IMR-90 (cell line): Measurements from ENCODE around the gene POU3F3. TPM values are rescaled to one million over a fixed set of nuclear protein-coding genes. Genes with fewer than 3 reads are reported as not detected.

Source experiments
- ATAC-seq: fragments of 200-7000 bp; cut with Tn5 transposase; 2 replicates; pipeline ENCODE4 v1.9.1; 2020; ENCODE audit warnings: low read depth, mild to moderate bottlenecking, moderate library complexity
- BruUV-seq: library from RNA; stranded (reverse); fragments of 400-500 nt; replicated peaks from 2 replicates; lab custom pipeline; 2021; lab: Mats Ljungman, UMichigan
- CTCF ChIA-PET: fragments of 300-600 bp; formaldehyde crosslinking; extraction: SDS; loops from one replicate; lab custom pipeline; 2021; ENCODE audit warnings: antibody characterized with exemption; lab: Yijun Ruan, JAX
- POLR2A ChIA-PET: fragments of 300-600 bp; sonication (Branson Sonifier 250); formaldehyde crosslinking; loops from one replicate; lab custom pipeline; 2022; ENCODE audit warnings: antibody characterized with exemption; ENCODE audit not compliant: unreplicated experiment; lab: Charles Lee
- DNase-seq: peaks from one replicate; pipeline ENCODE4 v3.0.0; 2013
- H2AFZ ChIP-seq: replicated peaks from 2 replicates; pipeline ENCODE3; 2013; ENCODE audit warnings: low read length, mild to moderate bottlenecking; ENCODE audit not compliant: poor library complexity
- H2AK5ac ChIP-seq: 2 replicates; pipeline ENCODE4 v1.6.1; 2013; ENCODE audit warnings: low read depth, low read length, inconsistent platforms
- H2AK9ac ChIP-seq: replicated peaks from 2 replicates; pipeline ENCODE3; 2013; ENCODE audit warnings: mild to moderate bottlenecking, low read depth, low read length, moderate library complexity; ENCODE audit not compliant: poor library complexity
- H2BK120ac ChIP-seq: 2 replicates; pipeline ENCODE4 v1.6.1; 2013; ENCODE audit warnings: low read depth, low read length, inconsistent platforms
- H2BK15ac ChIP-seq: 3 replicates; pipeline ENCODE4 v1.6.1; 2013; ENCODE audit warnings: low read depth, low read length, inconsistent platforms
- H2BK20ac ChIP-seq: 2 replicates; pipeline ENCODE4 v1.6.1; 2013; ENCODE audit warnings: low read depth, mild to moderate bottlenecking, inconsistent platforms, low read length, moderate library complexity
- H2BK5ac ChIP-seq: 2 replicates; pipeline ENCODE4 v1.6.1; 2013; ENCODE audit warnings: mild to moderate bottlenecking, low read depth, low read length, inconsistent platforms; ENCODE audit not compliant: poor library complexity, severe bottlenecking
- H3K14ac ChIP-seq: replicated peaks from 2 replicates; pipeline ENCODE4 v1.6.1; 2013; ENCODE audit warnings: low read depth, low read length, inconsistent platforms
- H3K18ac ChIP-seq: 2 replicates; pipeline ENCODE4 v1.6.1; 2013; ENCODE audit warnings: low read depth, low read length, control low read depth
- H3K23ac ChIP-seq: 2 replicates; pipeline ENCODE4 v1.6.1; 2013; ENCODE audit warnings: low read depth, low read length, inconsistent platforms
- H3K27ac ChIP-seq: 2 replicates; pipeline ENCODE4 v1.5.1; 2013; ENCODE audit warnings: mild to moderate bottlenecking, control low read depth, low read length; ENCODE audit not compliant: insufficient read depth
- H3K27me3 ChIP-seq: 2 replicates; pipeline ENCODE4 v1.6.1; 2013; ENCODE audit warnings: low read length; ENCODE audit not compliant: control insufficient read depth, insufficient read depth
- H3K36me3 ChIP-seq: 2 replicates; pipeline ENCODE4 v1.6.1; 2013; ENCODE audit warnings: low read length, mixed read lengths; ENCODE audit not compliant: control insufficient read depth, insufficient read depth
- H3K4ac ChIP-seq: 2 replicates; pipeline ENCODE4 v1.6.1; 2013; ENCODE audit warnings: low read depth, low read length, inconsistent platforms
- H3K4me1 ChIP-seq: 2 replicates; pipeline ENCODE4 v1.6.1; 2013; ENCODE audit warnings: low read length, mixed read lengths; ENCODE audit not compliant: control insufficient read depth, insufficient read depth
- H3K4me2 ChIP-seq: 2 replicates; pipeline ENCODE4 v1.6.1; 2013; ENCODE audit warnings: low read depth, mild to moderate bottlenecking, control low read depth, low read length, moderate library complexity
- H3K4me3 ChIP-seq: 2 replicates; pipeline ENCODE4 v1.5.1; 2013; ENCODE audit warnings: low read depth, mild to moderate bottlenecking, control low read depth, low read length, moderate library complexity; ENCODE audit not compliant: insufficient read depth
- H3K56ac ChIP-seq: 2 replicates; pipeline ENCODE4 v1.6.1; 2013; ENCODE audit warnings: low read length, inconsistent platforms; ENCODE audit not compliant: insufficient read depth; ENCODE audit errors: extremely low read depth
- H3K79me1 ChIP-seq, 2 experiments: 2 replicates each; pipeline ENCODE4 v1.6.1; 2013; ENCODE audit warnings: low read length in 2 of 2, inconsistent platforms in 1 of 2, low read depth in 1 of 2
- H3K9ac ChIP-seq: 2 replicates; pipeline ENCODE4 v1.6.1; 2013; ENCODE audit warnings: low read depth, low read length, control low read depth
- H3K9me1 ChIP-seq: 2 replicates; pipeline ENCODE4 v1.6.1; 2013; ENCODE audit warnings: low read length, inconsistent platforms; ENCODE audit not compliant: insufficient read depth
- H3K9me3 ChIP-seq: 2 replicates; pipeline ENCODE4 v1.6.1; 2013; ENCODE audit warnings: low read length; ENCODE audit not compliant: control insufficient read depth, insufficient read depth
- H4K20me1 ChIP-seq: 2 replicates; pipeline ENCODE4 v1.6.1; 2013; ENCODE audit warnings: low read length, inconsistent platforms; ENCODE audit not compliant: insufficient read depth
- H4K5ac ChIP-seq: 2 replicates; pipeline ENCODE4 v1.6.1; 2013; ENCODE audit warnings: mild to moderate bottlenecking, low read depth, low read length, control low read depth
- H4K8ac ChIP-seq, 2 experiments: 2 replicates each; pipeline ENCODE4 v1.6.1; 2013; ENCODE audit warnings: low read depth in 2 of 2, low read length in 2 of 2, control low read depth in 1 of 2, inconsistent platforms in 1 of 2
- H4K91ac ChIP-seq: 2 replicates; pipeline ENCODE4 v1.6.1; 2013; ENCODE audit warnings: low read depth, low read length, inconsistent platforms; ENCODE audit not compliant: insufficient read depth
- MAZ ChIP-seq: IDR thresholded peaks from 2 replicates; pipeline ENCODE4 v1.6.1; 2012; ENCODE audit warnings: low read depth, mild to moderate bottlenecking, low read length, improper control_type of control experiment, moderate library complexity, borderline replicate concordance
- MXI1 ChIP-seq: IDR thresholded peaks from 2 replicates; pipeline ENCODE4 v1.6.1; 2012; ENCODE audit warnings: low read depth, mild to moderate bottlenecking, low read length, moderate library complexity, borderline replicate concordance
- RFX5 ChIP-seq: IDR thresholded peaks from 2 replicates; pipeline ENCODE4 v1.8.0; 2012; ENCODE audit warnings: low read depth, mild to moderate bottlenecking, low read length, moderate library complexity
- SMC3 ChIP-seq: fragments of 150-350 bp; IDR thresholded peaks from 2 replicates; pipeline ENCODE4 v1.6.1; 2016; ENCODE audit warnings: low read depth, mild to moderate bottlenecking, antibody characterized with exemption, low read length, moderate library complexity
- WGBS, 2 experiments: methylation state at CpG; one replicate each; pipeline versions ENCODE4 v1.1.5 to v1.1.7; 2013; ENCODE audit warnings: missing lambda C conversion rate in 2 of 2; ENCODE audit not compliant: insufficient read length in 1 of 2; ENCODE audit errors: extremely low coverage in 2 of 2; 5-methylcytosine and 5-hydroxymethylcytosine counted together
- dilution Hi-C: fragments of 300-500 bp; cut with HindIII; formaldehyde crosslinking; loops from one replicate; pipeline ENCODE4 v1.14.3; 2018; ENCODE audit warnings: low sequenced_read_pairs; ENCODE audit not compliant: unreplicated experiment
- in situ Hi-C: fragments of 300-500 bp; cut with MboI; formaldehyde crosslinking; loops from 3 replicates; pipeline ENCODE4 v1.14.3; 2019; ENCODE audit warnings: low sequenced_read_pairs, inconsistent platforms, mixed read lengths
- intact Hi-C: fragments of 100-400 bp; cut with micrococcal nuclease; formaldehyde crosslinking; loops from 2 replicates; pipeline ENCODE4 v1.10.0; 2022
- polyA plus RNA-seq, 3 experiments: library from polyadenylated mRNA; depleted of rRNA; stranded (reverse); fragments of >200 nt; gene quantifications; 2 replicates each; pipeline ENCODE4 v1.2.3, GENCODE V29; 2012; ENCODE audit warnings: low replicate concordance in 1 of 3
- total RNA-seq: library from RNA; depleted of rRNA; stranded (reverse); fragments of >200 nt; gene quantifications from 2 replicates; pipeline ENCODE4 v1.2.3, GENCODE V29; 2012
- TF ChIP-seq, protein P1 (sequence below): fragments of 150-350 bp; IDR thresholded peaks from 2 replicates; pipeline ENCODE4 v1.6.1; 2016; ENCODE audit warnings: low read depth, mild to moderate bottlenecking, low read length, moderate library complexity, borderline replicate concordance

Gene POU3F3
- total and polyA plus RNA-seq, 2 of the 4 experiments (the other 2 are of a cell fraction): not detected

DNA sequence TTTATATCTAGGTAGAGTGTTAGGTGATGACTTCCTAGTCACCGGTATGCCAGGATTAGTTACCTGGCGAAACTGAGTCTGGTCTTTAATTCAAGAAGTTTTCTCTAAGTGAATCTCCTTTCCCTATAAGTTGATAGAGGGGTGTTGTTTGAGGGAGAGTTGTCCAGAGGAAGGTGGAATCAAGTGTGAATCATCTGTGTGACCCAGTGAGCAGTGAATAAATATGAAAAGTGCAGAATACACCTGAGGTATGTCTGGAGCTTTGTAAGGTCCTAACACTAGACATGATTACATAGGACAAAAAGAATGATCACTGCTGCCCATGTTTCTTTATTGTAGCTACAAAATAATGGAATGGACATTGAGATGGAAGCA lies 11.2 kb downstream of the POU3F3 start:
- Histone ChIP-seq H3K56ac (no peak overlapping the region), H2AK5ac (no peak overlapping the region), H2BK5ac (no peak overlapping the region), H2AFZ (no peak overlapping the region), H2BK120ac (no peak overlapping the region), H2BK15ac (no peak overlapping the region), H3K36me3 (no peaks in the 10 kb centered on the region), H3K14ac (no peak overlapping the region), H2BK20ac (no peak overlapping the region), H4K8ac (no peak overlapping the region), H3K4me2 (no peak overlapping the region), H3K27ac (no peak overlapping the region), H3K79me1 (no peaks in the 10 kb centered on the region), H3K4me3 (no peak overlapping the region), H3K9me1 (no peaks in the 10 kb centered on the region), H3K9ac (no peak overlapping the region), H4K91ac (no peak overlapping the region), H3K18ac (no peak overlapping the region), H3K9me3 (no peaks in the 10 kb centered on the region), H4K20me1 (no peaks in the 10 kb centered on the region), H3K23ac (no peak overlapping the region), H3K4ac (no peak overlapping the region), H2AK9ac (no peak overlapping the region), H3K4me1 (no peaks in the 10 kb centered on the region), H3K27me3 (peaks cover 71% of the 10 kb centered on the region), H4K5ac (no peak overlapping the region)
- dilution Hi-C loops: no loop called here
- CTCF ChIA-PET: no interaction called here
- POLR2A ChIA-PET: no interaction called here
- WGBS, 2 experiments: no CpG with 5 or more reads among the region's 2 CpGs
- intact Hi-C loops: no loop called here
- in situ Hi-C loops: no loop called here
- TF ChIP-seq MXI1 (no peak), MAZ (no peak), RFX5 (no peak), SMC3 (no peak)
- TF ChIP-seq, protein P1, sequence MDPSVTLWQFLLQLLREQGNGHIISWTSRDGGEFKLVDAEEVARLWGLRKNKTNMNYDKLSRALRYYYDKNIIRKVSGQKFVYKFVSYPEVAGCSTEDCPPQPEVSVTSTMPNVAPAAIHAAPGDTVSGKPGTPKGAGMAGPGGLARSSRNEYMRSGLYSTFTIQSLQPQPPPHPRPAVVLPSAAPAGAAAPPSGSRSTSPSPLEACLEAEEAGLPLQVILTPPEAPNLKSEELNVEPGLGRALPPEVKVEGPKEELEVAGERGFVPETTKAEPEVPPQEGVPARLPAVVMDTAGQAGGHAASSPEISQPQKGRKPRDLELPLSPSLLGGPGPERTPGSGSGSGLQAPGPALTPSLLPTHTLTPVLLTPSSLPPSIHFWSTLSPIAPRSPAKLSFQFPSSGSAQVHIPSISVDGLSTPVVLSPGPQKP: no peak
- ATAC-seq (no peak), DNase-seq (no peak)
- no TSS peak for BruUV-seq
